OCI-M2 (cell line): ENCODE results near the gene SPN.
"Not testable (repeated sequence)": the region's sequence is repeated elsewhere in the genome, so short reads cannot be mapped to it uniquely, and the experiment has no call there.

Experiments used
- DNase-seq: peaks from one replicate; lab custom pipeline; 2025; ENCODE audit not compliant: unreplicated experiment; lab: John Stamatoyannopoulos, UW

The SPN gene

GRCh38 chr16:29699324-29700219, 36.5 kb downstream of the SPN start:
- no peak for DNase-seq

GRCh38 chr16:29700253-29700987, 37.4 kb downstream of the SPN start:
- DNase-seq = no peak

- DNase-seq = no peak
Observed at GRCh38 chr16:29701214-29701555, 38.1 kb downstream of the SPN start.

GRCh38 chr16:29702269-29702668, 39.2 kb downstream of the SPN start:
- no peak for DNase-seq

- no peak for DNase-seq
Observed at GRCh38 chr16:29705030-29705429, 42.0 kb downstream of the SPN start.

GRCh38 chr16:29707160-29707559, 44.1 kb downstream of the SPN start:
- not testable (repeated sequence) for DNase-seq

- DNase-seq = no peak
Observed at GRCh38 chr16:29708917-29709600, 46.0 kb downstream of the SPN start.

- not testable (repeated sequence) for DNase-seq
Observed at GRCh38 chr16:29709657-29710056, 46.6 kb downstream of the SPN start.

GRCh38 chr16:29710227-29711219, 47.5 kb downstream of the SPN start:
- no peak for DNase-seq

GRCh38 chr16:29712809-29713208, 49.8 kb downstream of the SPN start:
- DNase-seq = no peak

GRCh38 chr16:29714396-29714795, 51.3 kb downstream of the SPN start:
- DNase-seq = no peak

- DNase-seq = no peak
Observed at GRCh38 chr16:29714972-29715371, 51.9 kb downstream of the SPN start.

GRCh38 chr16:29717113-29717512, 54.1 kb downstream of the SPN start:
- DNase-seq = no peak

- no peak for DNase-seq
Observed at GRCh38 chr16:29719063-29719462, 56.0 kb downstream of the SPN start.
